ENCODE results near the gene SLC45A3. TPM values are rescaled to one million over a fixed set of nuclear protein-coding genes. Genes with fewer than 3 reads are reported as not detected.

The SLC45A3 gene
- total and polyA plus RNA-seq, 4 donors: 5.3 to 9.9 (median 5.7) TPM

DNA sequence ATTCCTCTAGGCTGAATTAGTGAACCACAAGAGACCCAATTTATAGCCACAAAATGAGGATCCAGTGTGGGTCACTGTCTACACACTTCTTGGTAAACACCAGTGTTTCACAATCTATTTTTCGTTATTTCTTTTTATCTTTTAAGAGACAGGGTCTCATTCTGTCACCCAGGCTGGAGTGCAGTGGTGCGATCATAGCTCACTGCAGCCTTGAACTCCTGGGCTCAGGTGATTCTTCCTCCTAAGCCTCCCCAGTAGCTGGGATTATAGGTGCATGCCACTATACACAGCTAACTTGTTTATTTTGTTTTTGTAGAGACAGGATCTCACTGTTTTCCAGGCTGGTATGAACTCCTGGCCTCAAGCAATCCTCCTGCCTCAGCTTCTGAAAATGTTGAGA, 29.3 kb upstream of the SLC45A3 start:
- Histone ChIP-seq H3K36me3 (ENCODE audit: control insufficient read depth in 4 of 4, insufficient read depth in 3 of 4, low read depth in 1 of 4, low read length in 3 of 4) (no peaks in the 10 kb centered on the region), H3K9ac (ENCODE audit: low read depth in 1 of 2, low read length in 2 of 2) (no peak overlapping the region), H3K4me3 (ENCODE audit: low read depth in 1 of 3, low read length in 3 of 3) (no peak overlapping the region), H3K4me1 (ENCODE audit: control insufficient read depth in 4 of 4, insufficient read depth in 4 of 4, low read length in 3 of 4) (peaks cover 5 to 72% (median 59%) of the 10 kb centered on the region in 4 donors), H3K27me3 (ENCODE audit: control insufficient read depth in 4 of 4, insufficient read depth in 4 of 4, low read length in 3 of 4) (no peaks in the 10 kb centered on the region), H3K9me3 (ENCODE audit: control insufficient read depth in 4 of 4, low read length in 3 of 4) (no peaks in the 10 kb centered on the region), H3K27ac (ENCODE audit: low read depth in 1 of 2, low read length in 2 of 2) (peak overlapping the region; percentile 80 to 87)
- TF ChIP-seq FOXA1 (IDR thresholded peaks at IDR 0.05) (peak; percentile 15), RAD21 (IDR thresholded peaks at IDR 0.05) (no peak), CTCF (IDR thresholded peaks at IDR 0.05; ENCODE audit: low read depth, low read length, missing input control) (no peak), FOXA2 (IDR thresholded peaks at IDR 0.05) (no peak), RXRA (IDR thresholded peaks at IDR 0.05) (no peak), GABPA (IDR thresholded peaks at IDR 0.05 in 1 of 2, conservative IDR thresholded peaks at IDR 0.05 in 1 of 2) (peak in 1 of 2 donors; percentile 7), SP1 (IDR thresholded peaks at IDR 0.05) (peak; percentile 3)
- TF ChIP-seq, protein P1, sequence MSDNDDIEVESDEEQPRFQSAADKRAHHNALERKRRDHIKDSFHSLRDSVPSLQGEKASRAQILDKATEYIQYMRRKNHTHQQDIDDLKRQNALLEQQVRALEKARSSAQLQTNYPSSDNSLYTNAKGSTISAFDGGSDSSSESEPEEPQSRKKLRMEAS (IDR thresholded peaks at IDR 0.05): peak; percentile 14
- TF ChIP-seq, protein P2, sequence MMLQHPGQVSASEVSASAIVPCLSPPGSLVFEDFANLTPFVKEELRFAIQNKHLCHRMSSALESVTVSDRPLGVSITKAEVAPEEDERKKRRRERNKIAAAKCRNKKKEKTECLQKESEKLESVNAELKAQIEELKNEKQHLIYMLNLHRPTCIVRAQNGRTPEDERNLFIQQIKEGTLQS (IDR thresholded peaks at IDR 0.05): no peak
- TF ChIP-seq, protein P3, sequence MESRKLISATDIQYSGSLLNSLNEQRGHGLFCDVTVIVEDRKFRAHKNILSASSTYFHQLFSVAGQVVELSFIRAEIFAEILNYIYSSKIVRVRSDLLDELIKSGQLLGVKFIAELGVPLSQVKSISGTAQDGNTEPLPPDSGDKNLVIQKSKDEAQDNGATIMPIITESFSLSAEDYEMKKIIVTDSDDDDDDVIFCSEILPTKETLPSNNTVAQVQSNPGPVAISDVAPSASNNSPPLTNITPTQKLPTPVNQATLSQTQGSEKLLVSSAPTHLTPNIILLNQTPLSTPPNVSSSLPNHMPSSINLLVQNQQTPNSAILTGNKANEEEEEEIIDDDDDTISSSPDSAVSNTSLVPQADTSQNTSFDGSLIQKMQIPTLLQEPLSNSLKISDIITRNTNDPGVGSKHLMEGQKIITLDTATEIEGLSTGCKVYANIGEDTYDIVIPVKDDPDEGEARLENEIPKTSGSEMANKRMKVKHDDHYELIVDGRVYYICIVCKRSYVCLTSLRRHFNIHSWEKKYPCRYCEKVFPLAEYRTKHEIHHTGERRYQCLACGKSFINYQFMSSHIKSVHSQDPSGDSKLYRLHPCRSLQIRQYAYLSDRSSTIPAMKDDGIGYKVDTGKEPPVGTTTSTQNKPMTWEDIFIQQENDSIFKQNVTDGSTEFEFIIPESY (IDR thresholded peaks at IDR 0.05): no peak
- 25% methylated on average over 2 of the region's 2 CpGs for WGBS
- DNase-seq (ENCODE audit: low spot score): no peak

GRCh38 chr1:205709059-205709398, 28.7 kb upstream of the SLC45A3 start:
- peak overlapping the region in 1 of 2 donors; percentile 38 for H3K27ac ChIP-seq (ENCODE audit: low read depth in 1 of 2, low read length in 2 of 2)
- no peaks in the 10 kb centered on the region for H3K27me3 ChIP-seq (ENCODE audit: control insufficient read depth in 4 of 4, insufficient read depth in 4 of 4, low read length in 3 of 4)
- WGBS: 34% methylated on average over 4 of the region's 4 CpGs
- no peak overlapping the region for H3K9ac ChIP-seq (ENCODE audit: low read depth in 1 of 2, low read length in 2 of 2)
- no peak overlapping the region for H3K4me3 ChIP-seq (ENCODE audit: low read depth in 1 of 3, low read length in 3 of 3)
- no peaks in the 10 kb centered on the region for H3K9me3 ChIP-seq (ENCODE audit: control insufficient read depth in 4 of 4, low read length in 3 of 4)
- TF ChIP-seq FOXA2 (IDR thresholded peaks at IDR 0.05) (peak; percentile 71), JUND (IDR thresholded peaks at IDR 0.05) (no peak), EGR1 (IDR thresholded peaks at IDR 0.05; ENCODE audit: low read depth in 2 of 2) (no peak), SP1 (IDR thresholded peaks at IDR 0.05) (peak; percentile 18), FOXA1 (IDR thresholded peaks at IDR 0.05) (peak; percentile 55), HNF4A (conservative IDR thresholded peaks at IDR 0.05) (peak in 1 of 2 donors; percentile 15)
- TF ChIP-seq, protein P3 (IDR thresholded peaks at IDR 0.05): no peak
- TF ChIP-seq, protein P1 (IDR thresholded peaks at IDR 0.05): no peak
- H3K4me1 ChIP-seq (ENCODE audit: control insufficient read depth in 4 of 4, insufficient read depth in 4 of 4, low read length in 3 of 4): peaks cover 2 to 68% (median 58%) of the 10 kb centered on the region in 4 donors
- H3K36me3 ChIP-seq (ENCODE audit: control insufficient read depth in 4 of 4, insufficient read depth in 3 of 4, low read depth in 1 of 4, low read length in 3 of 4): no peaks in the 10 kb centered on the region
- DNase-seq (ENCODE audit: low spot score): no peak

Measured in liver (tissue), 9 donors.